ENCODE measurements around the gene OXCT1. TPM values are rescaled to one million over a fixed set of nuclear protein-coding genes. Genes with fewer than 3 reads are reported as not detected.

Gene OXCT1
- total RNA-seq, 1 experiment from 2014 or later, result 48.6 TPM

DNA sequence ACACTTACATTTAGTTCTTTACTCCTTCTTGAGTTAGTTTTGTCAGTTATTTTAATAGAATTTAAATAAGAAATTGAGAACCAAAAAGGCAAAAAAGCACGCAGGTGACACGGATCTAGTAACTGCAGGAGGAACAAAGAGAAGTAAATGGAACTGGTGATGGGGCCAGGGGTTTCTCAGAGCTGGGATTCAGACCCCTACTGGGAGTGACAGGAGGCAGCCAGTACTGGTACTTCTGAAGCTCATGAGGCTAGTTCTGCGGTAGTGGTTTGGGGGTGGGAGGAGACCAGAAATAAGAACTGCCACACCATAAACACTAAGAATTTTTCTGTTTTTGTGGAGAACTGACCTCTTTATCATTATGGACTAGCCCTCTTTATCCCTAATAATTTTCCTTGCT is 48.2 kb downstream of the OXCT1 start:
- DNase-seq (ENCODE audit: unreplicated experiment), result no peak
- intact Hi-C loops (cut with micrococcal nuclease), result no loop called here
- Mint-ChIP-seq H3K9me3 (ENCODE audit: unreplicated experiment) (no peaks in the 10 kb centered on the region), H3K27ac (ENCODE audit: low read depth, unreplicated experiment) (no peak overlapping the region), H3K27me3 (ENCODE audit: insufficient read depth, unreplicated experiment) (no peaks in the 10 kb centered on the region), H3K4me3 (ENCODE audit: unreplicated experiment) (no peak overlapping the region), H3K4me1 (ENCODE audit: insufficient read depth, unreplicated experiment) (no peaks in the 10 kb centered on the region), H3K36me3 (ENCODE audit: insufficient read depth, unreplicated experiment) (peaks cover 8% of the 10 kb centered on the region)
- no TSS peak for BruUV-seq (replicated peaks)
- ChIA-PET CTCF (no interaction called here), POLR2A (no interaction called here)
- TF ChIP-seq, protein P1, sequence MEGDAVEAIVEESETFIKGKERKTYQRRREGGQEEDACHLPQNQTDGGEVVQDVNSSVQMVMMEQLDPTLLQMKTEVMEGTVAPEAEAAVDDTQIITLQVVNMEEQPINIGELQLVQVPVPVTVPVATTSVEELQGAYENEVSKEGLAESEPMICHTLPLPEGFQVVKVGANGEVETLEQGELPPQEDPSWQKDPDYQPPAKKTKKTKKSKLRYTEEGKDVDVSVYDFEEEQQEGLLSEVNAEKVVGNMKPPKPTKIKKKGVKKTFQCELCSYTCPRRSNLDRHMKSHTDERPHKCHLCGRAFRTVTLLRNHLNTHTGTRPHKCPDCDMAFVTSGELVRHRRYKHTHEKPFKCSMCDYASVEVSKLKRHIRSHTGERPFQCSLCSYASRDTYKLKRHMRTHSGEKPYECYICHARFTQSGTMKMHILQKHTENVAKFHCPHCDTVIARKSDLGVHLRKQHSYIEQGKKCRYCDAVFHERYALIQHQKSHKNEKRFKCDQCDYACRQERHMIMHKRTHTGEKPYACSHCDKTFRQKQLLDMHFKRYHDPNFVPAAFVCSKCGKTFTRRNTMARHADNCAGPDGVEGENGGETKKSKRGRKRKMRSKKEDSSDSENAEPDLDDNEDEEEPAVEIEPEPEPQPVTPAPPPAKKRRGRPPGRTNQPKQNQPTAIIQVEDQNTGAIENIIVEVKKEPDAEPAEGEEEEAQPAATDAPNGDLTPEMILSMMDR (IDR thresholded peaks at IDR 0.05; ENCODE audit: unreplicated experiment), result no peak

DNA sequence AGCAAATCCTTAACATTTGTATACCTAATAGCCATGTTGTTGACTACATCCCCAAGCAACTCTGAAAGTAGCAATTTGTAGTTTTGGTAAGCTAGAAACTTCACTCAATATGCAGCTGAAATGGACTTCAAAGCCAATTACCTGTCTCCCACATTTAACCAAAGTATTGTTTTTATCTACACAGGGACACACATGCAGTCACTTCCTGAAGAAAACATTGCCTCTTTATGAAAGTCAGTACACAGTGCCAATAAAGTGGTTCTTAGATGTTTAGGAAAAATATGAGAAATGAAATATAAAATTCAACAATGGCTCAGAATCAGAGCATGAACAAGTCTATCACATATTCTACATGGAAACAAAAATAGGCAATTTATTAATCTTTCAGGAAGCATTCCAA is 49.2 kb downstream of the OXCT1 start:
- Mint-ChIP-seq H3K4me3 (ENCODE audit: unreplicated experiment) (no peak overlapping the region), H3K9me3 (ENCODE audit: unreplicated experiment) (no peaks in the 10 kb centered on the region), H3K36me3 (ENCODE audit: insufficient read depth, unreplicated experiment) (peaks cover 8% of the 10 kb centered on the region), H3K27me3 (ENCODE audit: insufficient read depth, unreplicated experiment) (no peaks in the 10 kb centered on the region), H3K4me1 (ENCODE audit: insufficient read depth, unreplicated experiment) (no peaks in the 10 kb centered on the region), H3K27ac (ENCODE audit: low read depth, unreplicated experiment) (no peak overlapping the region)
- DNase-seq (ENCODE audit: unreplicated experiment), result no peak
- intact Hi-C loops (cut with micrococcal nuclease), result no loop called here
- TF ChIP-seq, protein P1 (IDR thresholded peaks at IDR 0.05; ENCODE audit: unreplicated experiment), result no peak
- POLR2A ChIA-PET, result no interaction called here
- CTCF ChIA-PET, result no interaction called here
- BruUV-seq (replicated peaks), result no TSS peak

DNA sequence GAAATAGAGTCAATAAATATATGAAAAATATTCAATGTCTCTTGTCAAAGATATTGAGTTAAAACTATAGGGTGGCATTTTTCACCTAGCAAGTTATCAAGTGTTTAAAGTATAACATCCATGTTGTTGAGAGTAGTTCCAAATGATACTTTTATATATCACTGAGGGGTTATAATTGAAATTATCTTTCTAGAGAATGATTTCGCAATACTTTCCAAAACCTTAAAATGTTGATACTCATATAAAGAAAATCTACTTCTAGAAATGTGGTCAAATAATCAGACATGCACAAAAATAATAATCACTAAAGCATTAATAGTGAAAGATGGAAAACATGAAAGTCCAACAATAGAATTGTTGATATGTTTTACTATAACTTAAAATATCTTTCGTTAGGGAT is 50.1 kb downstream of the OXCT1 start:
- TF ChIP-seq, protein P1 (IDR thresholded peaks at IDR 0.05; ENCODE audit: unreplicated experiment), result no peak
- H3K9me3 Mint-ChIP-seq (ENCODE audit: unreplicated experiment), result no peaks in the 10 kb centered on the region
- no peak overlapping the region for H3K4me3 Mint-ChIP-seq (ENCODE audit: unreplicated experiment)
- H3K27me3 Mint-ChIP-seq (ENCODE audit: insufficient read depth, unreplicated experiment), result no peaks in the 10 kb centered on the region
- no TSS peak for BruUV-seq (replicated peaks)
- ChIA-PET CTCF (no interaction called here), POLR2A (interaction anchor here (0.7 kb wide), 1 partner anchor 10 kb away, joined by 3 read pairs; no protein-coding TSS in a partner anchor)
- no peak for DNase-seq (ENCODE audit: unreplicated experiment)
- intact Hi-C loops (cut with micrococcal nuclease), result no loop called here
- no peak overlapping the region for H3K27ac Mint-ChIP-seq (ENCODE audit: low read depth, unreplicated experiment)
- no peaks in the 10 kb centered on the region for H3K4me1 Mint-ChIP-seq (ENCODE audit: insufficient read depth, unreplicated experiment)
- H3K36me3 Mint-ChIP-seq (ENCODE audit: insufficient read depth, unreplicated experiment), result no peaks in the 10 kb centered on the region

DNA sequence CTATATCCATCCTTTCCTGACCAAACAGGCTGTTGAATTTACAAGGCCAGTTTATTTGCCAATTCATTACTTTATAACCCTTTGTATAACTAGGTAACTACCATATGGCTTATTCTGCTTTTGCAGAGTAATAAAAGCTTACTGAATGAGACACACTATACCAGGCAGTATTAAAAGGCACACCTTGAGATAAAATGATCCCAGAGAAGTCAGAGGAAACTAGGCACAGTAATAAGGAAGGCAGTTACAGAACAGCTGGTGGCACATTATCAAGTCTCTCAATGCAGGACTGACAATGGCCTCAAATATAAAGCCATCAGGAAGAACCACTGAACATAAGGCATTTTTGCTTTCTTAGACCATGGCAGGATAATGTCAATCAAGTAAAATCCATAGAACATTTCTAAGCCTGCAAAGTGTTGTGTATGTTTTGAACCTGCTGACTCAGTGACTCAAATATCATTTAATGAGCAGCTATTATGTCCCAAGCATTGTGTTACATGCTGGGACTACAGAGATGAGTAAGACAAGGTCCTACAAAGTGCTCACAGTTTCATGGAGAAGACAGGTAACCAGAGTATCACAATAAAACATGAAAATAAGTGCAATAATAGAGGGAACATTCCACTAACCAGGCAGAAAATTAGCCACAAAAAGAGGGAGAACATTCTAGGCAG is 52.5 kb downstream of the OXCT1 start:
- no peaks in the 10 kb centered on the region for H3K27me3 Mint-ChIP-seq (ENCODE audit: insufficient read depth, unreplicated experiment)
- DNase-seq (ENCODE audit: unreplicated experiment), result no peak
- no peak overlapping the region for H3K27ac Mint-ChIP-seq (ENCODE audit: low read depth, unreplicated experiment)
- no peaks in the 10 kb centered on the region for H3K9me3 Mint-ChIP-seq (ENCODE audit: unreplicated experiment)
- POLR2A ChIA-PET, result no interaction called here
- intact Hi-C loops (cut with micrococcal nuclease), result no loop called here
- no peaks in the 10 kb centered on the region for H3K4me1 Mint-ChIP-seq (ENCODE audit: insufficient read depth, unreplicated experiment)
- no peak overlapping the region for H3K4me3 Mint-ChIP-seq (ENCODE audit: unreplicated experiment)
- CTCF ChIA-PET, result interaction anchor here (1.0 kb wide), 2 partner anchors 22 to 548 kb away, joined by 4 read pairs; no protein-coding TSS in a partner anchor
- BruUV-seq (replicated peaks), result no TSS peak
- H3K36me3 Mint-ChIP-seq (ENCODE audit: insufficient read depth, unreplicated experiment), result no peaks in the 10 kb centered on the region
- TF ChIP-seq, protein P1 (IDR thresholded peaks at IDR 0.05; ENCODE audit: unreplicated experiment), result no peak
